ENCODE results near the gene CYFIP2. TPM values are rescaled to one million over a fixed set of nuclear protein-coding genes. Genes with fewer than 3 reads are reported as not detected.

The CYFIP2 gene
- total RNA-seq, 8 experiments from 2014 or later, result 8.0 to 116 (median 88.5) TPM

DNA sequence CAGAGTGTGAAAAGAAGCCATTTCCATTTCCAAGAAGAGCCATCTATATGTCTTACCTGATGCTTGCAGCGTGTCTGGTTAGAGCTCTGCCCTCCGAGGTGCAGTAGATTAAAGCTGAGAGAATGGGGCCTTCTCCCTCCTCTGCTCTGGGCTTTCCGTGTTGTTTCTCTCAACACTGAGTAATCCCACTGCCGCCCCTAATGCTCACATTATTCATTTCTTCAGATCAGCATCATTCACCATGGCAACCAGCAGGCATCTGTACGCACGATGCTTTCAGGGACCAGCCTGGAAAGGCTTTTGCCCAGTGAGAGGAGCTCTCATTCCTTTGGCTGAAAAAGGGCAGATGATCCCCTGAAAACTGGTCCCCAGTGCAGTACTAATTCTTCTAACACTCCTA, 79.6 kb downstream of the CYFIP2 start:
- 13 to 95% (median 51%) methylated on average over 2 to 6 of the region's 6 CpGs; no CpG with 5 or more reads in 3 of the 10 experiments for WGBS, 10 experiments
- H3K4me3 ChIP-seq, result peak overlapping the region in 1 of 5 donors; percentile 13
- peak overlapping the region in 1 of 2 donors; percentile 58 for H3K27ac ChIP-seq
- peak in 5 of 8 experiments; percentile 96 to 97 (median 97) for ATAC-seq (replicated peaks in 6 of 8)
- in situ Hi-C loops (cut with MboI; ENCODE audit: low pct_unique_long_range_greater_than_20kb in 2 of 9, low sequenced_read_pairs in 9 of 9, unreplicated experiment in 9 of 9), result loop anchor here in 6 of 9 experiments (25.0 kb wide), 3 partner anchors 142 to 392 kb away; partner anchors contain the start of genes LSM11 (in 4 of the 6) and THG1L (in 4 of the 6)
- peaks cover 13 to 26% of the 10 kb centered on the region in 2 donors for H3K4me1 ChIP-seq (replicated peaks in 1 of 2)

DNA sequence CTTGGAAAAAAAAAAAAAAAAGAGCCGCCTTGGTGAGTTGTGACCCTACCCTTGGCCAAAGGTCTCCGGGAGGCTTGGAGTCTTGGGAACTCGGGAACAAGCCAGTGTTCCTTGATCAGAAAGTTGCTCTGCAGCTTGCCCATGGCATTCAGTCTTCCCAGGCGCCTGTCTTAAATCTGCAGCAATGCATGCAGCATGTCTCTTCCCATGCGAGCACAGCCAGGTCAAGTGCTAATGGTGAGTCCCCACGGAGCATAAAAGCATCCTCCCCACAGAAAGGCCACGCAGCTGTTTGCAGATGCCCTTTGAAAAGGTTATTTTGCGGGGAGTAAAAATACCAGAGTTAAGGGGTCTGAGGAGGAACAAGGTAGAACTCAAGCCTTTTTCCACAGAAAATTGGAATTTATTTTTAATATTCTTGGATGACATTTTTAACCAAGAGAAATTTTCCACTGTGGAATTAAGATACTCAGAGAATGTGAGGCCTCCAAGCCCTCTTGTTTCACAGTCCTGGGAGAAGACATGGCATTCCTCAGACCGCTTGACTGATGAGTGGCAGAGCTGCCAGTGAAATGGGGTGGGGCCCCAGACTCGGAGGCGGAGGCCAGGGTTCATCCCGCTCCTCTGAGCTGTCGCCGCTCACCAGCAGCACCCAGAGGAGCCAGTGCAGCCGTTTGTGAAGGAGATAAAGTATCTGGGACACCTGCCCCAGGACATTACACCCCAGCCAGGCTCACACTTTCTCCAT, 81.6 kb downstream of the CYFIP2 start:
- in situ Hi-C loops (cut with MboI; ENCODE audit: low pct_unique_long_range_greater_than_20kb in 2 of 9, low sequenced_read_pairs in 9 of 9, unreplicated experiment in 9 of 9), result loop anchor here in 6 of 9 experiments (25.0 kb wide), 3 partner anchors 140 to 390 kb away; partner anchors contain the start of genes LSM11 (in 4 of the 6) and THG1L (in 4 of the 6)
- ATAC-seq (replicated peaks in 6 of 8), result no peak
- 58 to 100% (median 87%) methylated on average over 1 to 11 of the region's 15 CpGs; no CpG with 5 or more reads in 2 of the 10 experiments for WGBS, 10 experiments

GRCh38 chr5:157348049-157348400, 82.1 kb downstream of the CYFIP2 start:
- Histone ChIP-seq H3K27ac (no peak overlapping the region), H3K4me1 (replicated peaks in 1 of 2) (peaks cover 13 to 26% of the 10 kb centered on the region in 2 donors), H3K4me3 (no peak overlapping the region)
- ATAC-seq (replicated peaks in 6 of 8), result no peak
- in situ Hi-C loops (cut with MboI; ENCODE audit: low pct_unique_long_range_greater_than_20kb in 2 of 9, low sequenced_read_pairs in 9 of 9, unreplicated experiment in 9 of 9), result loop anchor here in 6 of 9 experiments (25.0 kb wide), 3 partner anchors 139 to 389 kb away; partner anchors contain the start of genes LSM11 (in 4 of the 6) and THG1L (in 4 of the 6)
- 100% methylated on average over 1 of the region's 2 CpGs; no CpG with 5 or more reads in 7 of the 10 experiments for WGBS, 10 experiments

More for the DNA sequence above, 81.6 kb downstream of the CYFIP2 start:
- H3K27ac ChIP-seq, result no peak overlapping the region
- peaks cover 13 to 26% of the 10 kb centered on the region in 2 donors for H3K4me1 ChIP-seq (replicated peaks in 1 of 2)
- no peak overlapping the region for H3K4me3 ChIP-seq

- Histone ChIP-seq H3K27ac (no peak overlapping the region), H3K4me1 (replicated peaks in 1 of 2) (peaks cover 0 to 6% of the 10 kb centered on the region in 2 donors), H3K4me3 (no peak overlapping the region)
- no peak for ATAC-seq (replicated peaks in 6 of 8)
- WGBS, 10 experiments, result 33 to 100% (median 91%) methylated on average over 1 to 7 of the region's 7 CpGs; no CpG with 5 or more reads in 1 of the 10 experiments
- in situ Hi-C loops (cut with MboI; ENCODE audit: low pct_unique_long_range_greater_than_20kb in 2 of 9, low sequenced_read_pairs in 9 of 9, unreplicated experiment in 9 of 9), result loop anchor here in 1 of 9 experiments (25.0 kb wide), 1 partner anchor 111 kb away; the partner anchor contains the start of gene NIPAL4
Measured at GRCh38 chr5:157350939-157351801, 85.2 kb downstream of the CYFIP2 start.

GRCh38 chr5:157351802-157352092, 85.8 kb downstream of the CYFIP2 start:
- Histone ChIP-seq H3K4me1 (replicated peaks in 1 of 2) (peaks cover 0 to 1% of the 10 kb centered on the region in 2 donors), H3K4me3 (no peak overlapping the region), H3K27ac (no peak overlapping the region)
- in situ Hi-C loops (cut with MboI; ENCODE audit: low pct_unique_long_range_greater_than_20kb in 2 of 9, low sequenced_read_pairs in 9 of 9, unreplicated experiment in 9 of 9), result loop anchor here in 1 of 9 experiments (25.0 kb wide), 1 partner anchor 111 kb away; the partner anchor contains the start of gene NIPAL4
- WGBS, 10 experiments, result 78 to 100% (median 100%) methylated on average over 1 of the region's 1 CpG; no CpG with 5 or more reads in 3 of the 10 experiments
- ATAC-seq (replicated peaks in 6 of 8), result no peak

DNA sequence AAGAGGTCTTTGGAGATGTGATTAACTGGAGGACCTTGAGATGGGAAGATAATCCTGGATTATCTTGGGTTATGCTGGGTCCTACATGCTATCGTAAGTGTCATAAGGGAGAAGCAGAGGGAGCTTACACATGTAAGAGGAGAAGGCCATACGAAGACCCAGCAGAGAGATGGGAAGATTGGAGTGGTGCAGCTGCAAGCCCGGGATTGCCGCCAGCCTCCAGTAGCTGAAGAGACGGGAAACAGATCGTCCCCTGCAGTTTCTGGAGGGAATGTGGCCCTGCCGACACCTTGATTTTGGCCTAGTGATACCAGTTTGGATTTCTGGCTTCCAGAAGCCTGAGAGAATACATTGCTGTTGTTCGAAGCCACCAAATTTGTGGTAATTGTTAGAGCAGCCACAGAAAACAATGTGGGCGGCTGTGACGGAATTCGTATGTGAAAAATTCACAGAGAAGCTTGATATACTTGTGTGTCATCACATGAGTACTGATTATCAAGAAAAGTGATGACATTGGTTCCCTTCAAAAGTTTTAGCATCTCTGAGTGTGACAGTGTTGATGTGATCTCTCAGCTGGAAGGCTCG, 86.9 kb downstream of the CYFIP2 start:
- H3K4me3 ChIP-seq, result no peak overlapping the region
- H3K4me1 ChIP-seq (replicated peaks in 1 of 2), result no peaks in the 10 kb centered on the region
- ATAC-seq (replicated peaks in 6 of 8), result no peak
- WGBS, 10 experiments, result 80 to 100% (median 94%) methylated on average over 2 to 10 of the region's 12 CpGs; no CpG with 5 or more reads in 3 of the 10 experiments
- in situ Hi-C loops (cut with MboI; ENCODE audit: low pct_unique_long_range_greater_than_20kb in 2 of 9, low sequenced_read_pairs in 9 of 9, unreplicated experiment in 9 of 9), result loop anchor here in 1 of 9 experiments (25.0 kb wide), 1 partner anchor 109 kb away; the partner anchor contains the start of gene NIPAL4
- no peak overlapping the region for H3K27ac ChIP-seq

DNA sequence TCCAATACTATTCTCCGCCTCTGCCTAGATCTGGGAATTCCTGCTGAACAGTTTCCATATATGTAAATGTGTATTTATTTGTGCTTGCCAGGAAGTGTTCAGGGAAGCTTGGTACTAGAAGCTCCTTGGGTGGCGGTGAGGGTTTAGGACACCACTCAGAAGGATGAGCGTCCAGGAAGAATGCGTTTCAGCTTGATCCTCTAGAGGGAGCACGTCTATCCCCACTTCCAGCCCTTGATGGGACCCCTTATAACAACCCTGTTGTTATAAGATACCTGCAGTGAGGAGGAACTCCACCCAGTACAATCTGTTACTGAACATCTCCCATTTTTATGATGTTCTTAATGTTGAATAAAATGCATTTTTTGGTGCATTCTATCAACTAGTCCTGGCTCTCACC, 88.9 kb downstream of the CYFIP2 start:
- Histone ChIP-seq H3K27ac (no peak overlapping the region), H3K4me1 (replicated peaks in 1 of 2) (no peaks in the 10 kb centered on the region), H3K4me3 (no peak overlapping the region)
- WGBS, 10 experiments, result 68 to 100% (median 74%) methylated on average over 1 to 4 of the region's 5 CpGs; no CpG with 5 or more reads in 6 of the 10 experiments
- in situ Hi-C loops (cut with MboI; ENCODE audit: low pct_unique_long_range_greater_than_20kb in 2 of 9, low sequenced_read_pairs in 9 of 9, unreplicated experiment in 9 of 9), result loop anchor here in 1 of 9 experiments (25.0 kb wide), 1 partner anchor 108 kb away; the partner anchor contains the start of gene NIPAL4
- peak in 3 of 8 experiments; percentile 31 to 92 (median 48) for ATAC-seq (replicated peaks in 6 of 8)

DNA sequence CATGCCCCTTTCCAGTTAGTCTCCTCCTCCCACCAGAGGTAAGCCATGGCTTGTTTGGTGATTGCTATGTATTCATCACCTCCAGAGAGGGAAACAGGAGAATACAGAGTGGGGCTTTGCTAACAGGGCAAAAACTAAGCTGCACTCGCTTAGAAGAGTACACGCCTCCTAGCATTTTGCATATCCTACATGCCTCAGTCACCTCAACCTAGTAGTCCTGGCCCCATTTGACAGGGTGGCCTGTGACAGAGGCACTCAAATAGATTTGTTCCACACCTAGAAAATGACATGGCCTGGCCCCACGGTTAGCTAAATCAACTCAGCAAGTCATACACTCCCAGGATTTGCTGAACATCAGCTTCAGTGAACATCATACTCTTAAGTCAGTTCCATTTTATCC, 90.7 kb downstream of the CYFIP2 start:
- WGBS, 10 experiments, result 40 to 95% (median 83%) methylated on average over 1 to 3 of the region's 3 CpGs; no CpG with 5 or more reads in 4 of the 10 experiments
- Histone ChIP-seq H3K27ac (no peak overlapping the region), H3K4me3 (no peak overlapping the region), H3K4me1 (replicated peaks in 1 of 2) (no peaks in the 10 kb centered on the region)
- in situ Hi-C loops (cut with MboI; ENCODE audit: low pct_unique_long_range_greater_than_20kb in 2 of 9, low sequenced_read_pairs in 9 of 9, unreplicated experiment in 9 of 9), result loop anchor here in 1 of 9 experiments (25.0 kb wide), 1 partner anchor 106 kb away; the partner anchor contains the start of gene NIPAL4
- ATAC-seq (replicated peaks in 6 of 8), result no peak

DNA sequence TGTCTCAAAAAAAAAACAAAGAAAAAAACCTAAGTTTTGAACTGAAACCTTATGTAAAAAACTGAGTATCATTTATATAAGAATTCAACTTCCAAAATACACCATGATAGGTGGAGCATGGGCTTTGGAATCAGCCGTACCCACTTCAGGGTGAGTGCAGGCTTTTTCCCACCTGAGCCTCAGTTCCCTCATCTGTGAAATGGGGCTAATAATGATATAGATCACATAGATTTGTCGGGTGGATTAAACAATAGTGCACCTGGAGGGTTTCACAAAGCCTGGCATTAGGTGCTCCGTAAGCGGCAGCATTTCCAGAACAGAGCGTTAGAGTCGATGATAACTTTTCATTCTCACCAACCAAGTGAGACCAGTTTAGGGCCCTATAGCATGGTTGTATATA, 91.9 kb downstream of the CYFIP2 start:
- in situ Hi-C loops (cut with MboI; ENCODE audit: low pct_unique_long_range_greater_than_20kb in 2 of 9, low sequenced_read_pairs in 9 of 9, unreplicated experiment in 9 of 9), result loop anchor here in 1 of 9 experiments (25.0 kb wide), 1 partner anchor 104 kb away; the partner anchor contains the start of gene NIPAL4
- Histone ChIP-seq H3K27ac (no peak overlapping the region), H3K4me1 (replicated peaks in 1 of 2) (no peaks in the 10 kb centered on the region), H3K4me3 (no peak overlapping the region)
- no peak for ATAC-seq (replicated peaks in 6 of 8)
- 0 to 100% (median 89%) methylated on average over 1 to 6 of the region's 6 CpGs; no CpG with 5 or more reads in 2 of the 10 experiments for WGBS, 10 experiments

DNA sequence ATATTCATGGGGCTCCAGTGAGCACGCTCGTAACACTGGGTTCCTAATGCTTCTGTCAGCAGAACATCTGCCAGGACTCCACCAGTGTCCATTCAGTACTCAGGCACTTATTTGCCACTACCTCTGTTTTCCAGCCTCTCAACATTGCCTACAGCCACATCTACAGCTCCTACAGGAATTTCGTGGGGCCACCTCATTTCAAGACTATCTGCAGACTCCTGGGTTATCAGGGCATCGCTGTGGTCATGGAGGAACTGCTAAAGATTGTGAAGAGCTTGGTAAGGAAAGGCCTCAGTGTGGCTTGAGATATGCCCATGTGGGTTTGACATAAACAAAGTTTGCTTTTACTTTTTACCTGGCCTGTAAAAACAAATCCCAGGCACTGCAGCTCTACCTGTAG, 92.9 kb downstream of the CYFIP2 start:
- in situ Hi-C loops (cut with MboI; ENCODE audit: low pct_unique_long_range_greater_than_20kb in 2 of 9, low sequenced_read_pairs in 9 of 9, unreplicated experiment in 9 of 9), result loop anchor here in 1 of 9 experiments (25.0 kb wide), 1 partner anchor 103 kb away; the partner anchor contains the start of gene NIPAL4
- no peak overlapping the region for H3K4me3 ChIP-seq
- peaks cover 3 to 4% of the 10 kb centered on the region in 2 donors for H3K4me1 ChIP-seq (replicated peaks in 1 of 2)
- H3K27ac ChIP-seq, result no peak overlapping the region
- 71 to 100% (median 94%) methylated on average over 1 to 3 of the region's 4 CpGs; no CpG with 5 or more reads in 4 of the 10 experiments for WGBS, 10 experiments
- no peak for ATAC-seq (replicated peaks in 6 of 8)

DNA sequence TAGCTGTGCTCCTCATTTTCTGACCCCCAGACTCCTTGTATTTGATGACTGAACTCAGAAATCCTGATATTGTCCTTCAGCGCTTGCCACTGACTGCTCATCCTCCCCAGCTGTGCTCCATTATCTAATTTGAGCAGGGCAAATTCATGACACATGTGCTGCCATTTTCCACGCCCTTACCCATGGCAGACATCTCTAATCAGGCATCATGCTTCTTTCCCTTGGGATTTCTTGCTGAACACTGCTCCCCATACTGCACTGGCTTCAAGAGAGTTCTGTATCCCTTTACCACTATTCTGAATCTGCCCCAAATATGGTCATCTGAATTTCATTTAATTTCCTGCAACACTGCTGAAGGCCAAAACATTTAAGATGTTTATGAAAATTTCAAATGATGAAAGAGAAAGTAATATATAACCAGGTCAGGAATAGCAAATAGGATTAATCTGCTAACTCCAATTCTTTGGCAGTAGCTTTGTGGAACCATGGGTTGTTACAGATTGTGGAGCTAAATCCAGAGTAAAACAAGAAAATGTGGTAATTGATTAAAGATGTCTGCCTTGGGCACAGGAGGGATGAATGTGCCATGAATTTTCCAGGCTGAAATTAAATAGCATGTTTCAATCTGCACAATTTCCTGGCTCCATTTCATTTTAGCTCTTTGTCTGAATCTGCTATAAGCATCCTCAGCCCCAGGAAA, 93.6 kb downstream of the CYFIP2 start:
- Histone ChIP-seq H3K27ac (no peak overlapping the region), H3K4me3 (no peak overlapping the region), H3K4me1 (replicated peaks in 1 of 2) (peaks cover 3 to 4% of the 10 kb centered on the region in 2 donors)
- ATAC-seq (replicated peaks in 6 of 8), result peak in 1 of 8 experiments; percentile 23
- 8 to 100% (median 75%) methylated on average over 1 to 2 of the region's 2 CpGs; no CpG with 5 or more reads in 1 of the 10 experiments for WGBS, 10 experiments
- in situ Hi-C loops (cut with MboI; ENCODE audit: low pct_unique_long_range_greater_than_20kb in 2 of 9, low sequenced_read_pairs in 9 of 9, unreplicated experiment in 9 of 9), result loop anchor here in 2 of 9 experiments (10.0 to 25.0 kb wide), 2 partner anchors 103 to 115 kb away; partner anchors contain the start of gene NIPAL4 (in 1 of the 2)

Measured in motor neuron (in vitro differentiated cells).